ENCODE data around the gene WASF2.

WASF2 gene

DNA sequence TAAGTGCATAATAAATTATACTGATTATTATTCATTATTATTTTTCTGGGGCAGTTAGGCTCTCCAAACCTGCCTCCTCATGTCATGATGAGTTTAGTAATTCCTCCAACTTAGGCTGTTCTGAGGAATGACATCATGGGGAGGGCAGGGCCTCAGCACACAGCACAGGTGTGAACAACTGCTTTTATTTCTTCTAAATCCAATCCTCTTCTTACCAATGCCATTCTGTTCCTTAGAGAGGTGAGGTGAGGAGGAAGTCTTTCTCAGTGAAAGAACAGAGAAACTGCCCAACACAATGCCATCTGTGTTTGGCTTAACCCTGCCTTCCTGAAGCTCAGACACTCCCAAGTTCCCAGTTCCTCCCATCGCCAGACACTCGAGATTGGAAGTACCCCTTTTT, 45.4 kb upstream of the WASF2 start:
- no peak for TF ChIP-seq ZBTB7A (IDR thresholded peaks at IDR 0.05; ENCODE audit: low read depth)
- TF ChIP-seq, protein P1, sequence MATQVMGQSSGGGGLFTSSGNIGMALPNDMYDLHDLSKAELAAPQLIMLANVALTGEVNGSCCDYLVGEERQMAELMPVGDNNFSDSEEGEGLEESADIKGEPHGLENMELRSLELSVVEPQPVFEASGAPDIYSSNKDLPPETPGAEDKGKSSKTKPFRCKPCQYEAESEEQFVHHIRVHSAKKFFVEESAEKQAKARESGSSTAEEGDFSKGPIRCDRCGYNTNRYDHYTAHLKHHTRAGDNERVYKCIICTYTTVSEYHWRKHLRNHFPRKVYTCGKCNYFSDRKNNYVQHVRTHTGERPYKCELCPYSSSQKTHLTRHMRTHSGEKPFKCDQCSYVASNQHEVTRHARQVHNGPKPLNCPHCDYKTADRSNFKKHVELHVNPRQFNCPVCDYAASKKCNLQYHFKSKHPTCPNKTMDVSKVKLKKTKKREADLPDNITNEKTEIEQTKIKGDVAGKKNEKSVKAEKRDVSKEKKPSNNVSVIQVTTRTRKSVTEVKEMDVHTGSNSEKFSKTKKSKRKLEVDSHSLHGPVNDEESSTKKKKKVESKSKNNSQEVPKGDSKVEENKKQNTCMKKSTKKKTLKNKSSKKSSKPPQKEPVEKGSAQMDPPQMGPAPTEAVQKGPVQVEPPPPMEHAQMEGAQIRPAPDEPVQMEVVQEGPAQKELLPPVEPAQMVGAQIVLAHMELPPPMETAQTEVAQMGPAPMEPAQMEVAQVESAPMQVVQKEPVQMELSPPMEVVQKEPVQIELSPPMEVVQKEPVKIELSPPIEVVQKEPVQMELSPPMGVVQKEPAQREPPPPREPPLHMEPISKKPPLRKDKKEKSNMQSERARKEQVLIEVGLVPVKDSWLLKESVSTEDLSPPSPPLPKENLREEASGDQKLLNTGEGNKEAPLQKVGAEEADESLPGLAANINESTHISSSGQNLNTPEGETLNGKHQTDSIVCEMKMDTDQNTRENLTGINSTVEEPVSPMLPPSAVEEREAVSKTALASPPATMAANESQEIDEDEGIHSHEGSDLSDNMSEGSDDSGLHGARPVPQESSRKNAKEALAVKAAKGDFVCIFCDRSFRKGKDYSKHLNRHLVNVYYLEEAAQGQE (IDR thresholded peaks at IDR 0.05; ENCODE audit: low read depth), result no peak
- no peak for TF ChIP-seq CEBPB (IDR thresholded peaks at IDR 0.05)
- no peak for TF ChIP-seq NFIC (IDR thresholded peaks at IDR 0.05)
- no peak for TF ChIP-seq YY1 (IDR thresholded peaks at IDR 0.05; ENCODE audit: low read depth)
- no peak for TF ChIP-seq TAF1 (IDR thresholded peaks at IDR 0.05; ENCODE audit: low read depth)
- TF ChIP-seq TEAD4 (IDR thresholded peaks at IDR 0.05), result no peak
- no peak for TF ChIP-seq CREB1 (IDR thresholded peaks at IDR 0.05; ENCODE audit: low read depth)

DNA sequence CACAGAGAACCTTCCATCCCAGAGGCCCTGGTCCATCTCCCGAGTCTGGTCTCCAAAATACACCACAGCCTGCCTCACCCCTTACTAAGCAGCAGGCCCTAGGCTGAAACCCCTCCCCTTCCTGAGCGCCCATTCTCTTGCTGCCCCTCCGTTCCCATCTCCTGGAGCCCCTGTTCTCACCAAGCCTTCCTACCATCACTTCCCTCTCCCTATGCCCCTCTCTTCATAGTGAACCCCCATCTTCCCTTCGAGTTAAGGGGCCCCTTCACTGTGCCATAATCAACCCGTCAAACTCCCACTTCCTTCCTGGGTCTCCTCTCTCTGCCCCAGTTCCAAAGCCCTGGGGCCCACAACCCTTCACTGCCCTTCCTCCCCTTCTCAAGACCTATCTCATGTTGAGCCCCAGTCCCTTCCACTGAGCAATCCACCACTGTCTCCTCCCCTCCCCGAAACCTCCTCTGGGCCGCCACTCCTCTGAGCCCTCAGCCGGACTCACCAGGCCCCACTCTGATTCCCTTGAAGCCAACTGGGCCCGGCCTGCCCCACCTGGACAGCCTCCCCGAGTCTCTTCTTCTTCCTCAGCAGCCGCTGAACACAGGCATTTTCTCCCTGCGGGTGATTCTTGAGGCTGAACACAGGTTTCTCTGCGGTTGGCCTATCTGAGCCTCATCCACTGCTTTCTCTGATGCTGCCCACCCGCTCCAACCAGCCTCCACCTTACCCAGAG, 42.2 kb upstream of the WASF2 start:
- no peak for TF ChIP-seq TEAD4 (IDR thresholded peaks at IDR 0.05)
- TF ChIP-seq NFIC (IDR thresholded peaks at IDR 0.05), result no peak
- no peak for TF ChIP-seq FOXM1 (IDR thresholded peaks at IDR 0.05; ENCODE audit: borderline replicate concordance, low read depth)
- TF ChIP-seq TCF12 (IDR thresholded peaks at IDR 0.05; ENCODE audit: low read depth), result no peak
- no peak for TF ChIP-seq RAD21 (IDR thresholded peaks at IDR 0.05; ENCODE audit: low read depth)
- TF ChIP-seq, protein P2, sequence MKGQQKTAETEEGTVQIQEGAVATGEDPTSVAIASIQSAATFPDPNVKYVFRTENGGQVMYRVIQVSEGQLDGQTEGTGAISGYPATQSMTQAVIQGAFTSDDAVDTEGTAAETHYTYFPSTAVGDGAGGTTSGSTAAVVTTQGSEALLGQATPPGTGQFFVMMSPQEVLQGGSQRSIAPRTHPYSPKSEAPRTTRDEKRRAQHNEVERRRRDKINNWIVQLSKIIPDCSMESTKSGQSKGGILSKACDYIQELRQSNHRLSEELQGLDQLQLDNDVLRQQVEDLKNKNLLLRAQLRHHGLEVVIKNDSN (IDR thresholded peaks at IDR 0.05), result no peak
- no peak for TF ChIP-seq EGR1 (IDR thresholded peaks at IDR 0.05)
- no peak for TF ChIP-seq ZBTB7A (IDR thresholded peaks at IDR 0.05; ENCODE audit: low read depth)
- no peak for TF ChIP-seq TAF1 (IDR thresholded peaks at IDR 0.05; ENCODE audit: low read depth)
- no peak for TF ChIP-seq YY1 (IDR thresholded peaks at IDR 0.05; ENCODE audit: low read depth)
- TF ChIP-seq EP300 (IDR thresholded peaks at IDR 0.05; ENCODE audit: borderline replicate concordance), result no peak
- no peak for TF ChIP-seq CEBPB (IDR thresholded peaks at IDR 0.05)
- no peak for TF ChIP-seq CREB1 (IDR thresholded peaks at IDR 0.05; ENCODE audit: low read depth)
- TF ChIP-seq, protein P1 (IDR thresholded peaks at IDR 0.05; ENCODE audit: low read depth), result no peak
- TF ChIP-seq, protein P3, sequence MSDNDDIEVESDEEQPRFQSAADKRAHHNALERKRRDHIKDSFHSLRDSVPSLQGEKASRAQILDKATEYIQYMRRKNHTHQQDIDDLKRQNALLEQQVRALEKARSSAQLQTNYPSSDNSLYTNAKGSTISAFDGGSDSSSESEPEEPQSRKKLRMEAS (IDR thresholded peaks at IDR 0.05), result no peak

DNA sequence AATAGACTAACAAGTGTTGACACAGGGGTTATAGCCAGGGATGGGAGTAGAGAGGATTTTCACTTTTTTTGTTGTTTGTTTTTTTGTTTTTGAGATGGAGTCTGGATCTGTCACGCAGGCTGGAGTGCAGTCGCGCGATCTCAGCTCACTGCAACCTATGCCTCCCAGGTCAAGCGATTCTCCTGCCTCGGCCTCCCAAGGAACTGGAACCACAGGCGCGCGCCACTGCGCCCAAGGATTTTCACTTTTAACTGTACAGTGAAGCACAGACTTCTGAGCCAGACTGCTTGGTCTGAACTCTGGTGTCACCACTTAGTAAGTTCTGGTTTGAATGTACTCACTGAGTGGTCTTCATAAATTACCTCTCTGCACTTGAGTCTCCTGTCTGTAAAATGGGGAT, 40.2 kb upstream of the WASF2 start:
- TF ChIP-seq, protein P2 (IDR thresholded peaks at IDR 0.05), result no peak
- TF ChIP-seq TCF12 (IDR thresholded peaks at IDR 0.05; ENCODE audit: low read depth) (no peak), FOXM1 (IDR thresholded peaks at IDR 0.05; ENCODE audit: borderline replicate concordance, low read depth) (no peak), EP300 (IDR thresholded peaks at IDR 0.05; ENCODE audit: borderline replicate concordance) (no peak), TEAD4 (IDR thresholded peaks at IDR 0.05) (no peak)

DNA sequence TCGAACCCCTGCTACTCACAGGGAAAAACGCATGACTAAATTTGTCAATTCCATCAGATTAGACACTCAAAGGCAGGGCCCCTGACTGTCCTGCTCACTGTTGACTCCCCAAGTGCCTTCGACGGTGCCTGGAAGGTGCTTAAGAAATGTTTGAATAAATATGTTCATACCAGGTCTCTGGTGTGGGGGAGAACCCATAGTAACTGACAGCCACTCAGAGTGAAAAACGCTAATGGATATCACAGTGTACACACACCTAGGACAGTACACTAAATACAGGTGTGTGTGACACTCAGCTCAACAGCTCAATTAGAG, 39.7 kb upstream of the WASF2 start:
- TF ChIP-seq CREB1 (IDR thresholded peaks at IDR 0.05; ENCODE audit: low read depth) (no peak), NFIC (IDR thresholded peaks at IDR 0.05) (no peak), RAD21 (IDR thresholded peaks at IDR 0.05; ENCODE audit: low read depth) (no peak), CEBPB (IDR thresholded peaks at IDR 0.05) (no peak), YY1 (IDR thresholded peaks at IDR 0.05; ENCODE audit: low read depth) (no peak)
- TF ChIP-seq, protein P3 (IDR thresholded peaks at IDR 0.05), result no peak

DNA sequence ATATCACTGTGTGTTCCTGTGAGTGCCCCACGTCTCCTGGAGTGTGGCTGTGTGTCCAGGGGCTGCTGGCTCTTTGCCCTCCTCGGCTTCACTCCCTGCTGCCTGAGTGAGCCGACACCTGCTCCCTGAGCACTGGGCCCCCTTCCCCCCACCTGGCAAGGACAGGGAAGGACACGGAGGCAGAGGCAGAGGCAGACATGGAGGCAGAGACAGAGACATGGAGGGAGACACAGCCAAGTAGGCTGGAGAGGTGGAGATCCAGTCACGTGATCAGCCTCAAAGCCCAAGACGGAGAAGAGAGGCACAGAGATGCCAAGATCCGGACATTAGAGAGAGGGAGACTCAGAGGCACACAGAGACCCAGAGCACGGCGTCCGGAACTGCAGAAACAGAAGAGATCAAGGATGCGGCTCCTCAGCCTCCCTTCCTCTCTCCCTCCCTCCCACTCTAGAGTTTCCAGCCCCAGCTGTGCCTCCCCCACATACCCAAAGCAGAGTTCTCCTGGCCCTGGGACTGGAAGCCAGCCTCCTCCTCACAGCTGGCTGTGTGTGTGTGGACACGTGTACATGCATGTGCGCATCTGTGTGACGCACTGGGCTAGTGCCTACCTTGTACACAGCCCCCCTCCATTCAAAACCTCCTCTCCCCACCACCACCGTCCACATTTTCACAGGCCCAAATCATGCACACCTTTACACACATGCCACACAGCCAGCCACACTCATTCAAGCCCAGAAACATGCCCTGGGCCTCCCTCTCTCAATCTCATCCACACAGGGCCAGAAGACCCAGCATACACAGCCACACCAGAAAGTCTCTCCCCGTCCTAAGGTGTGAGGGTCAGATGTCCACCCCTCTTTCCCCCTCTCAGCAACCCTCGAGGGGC, 39.1 kb upstream of the WASF2 start:
- TF ChIP-seq TAF1 (IDR thresholded peaks at IDR 0.05; ENCODE audit: low read depth) (0 out of 2 replicates have a peak, but pooled peaks have one; percentile 2), NFIC (IDR thresholded peaks at IDR 0.05) (no peak), CEBPB (IDR thresholded peaks at IDR 0.05) (no peak)
- TF ChIP-seq, protein P2 (IDR thresholded peaks at IDR 0.05), result peak; percentile 95

Measured in Ishikawa (cell line).